VCaP (cell line): ENCODE data around the gene MFSD6L.

Source experiments
- H3K27ac ChIP-seq: fragments of 450-650 bp; 2 replicates; pipeline ENCODE4 v1.5.1; 2017
- TF ChIP-seq, protein P1 (sequence below): fragments of 450-650 bp; conservative IDR thresholded peaks from 2 replicates; pipeline ENCODE4 v1.5.1; 2017; ENCODE audit warnings: mild to moderate bottlenecking, moderate library complexity

The MFSD6L gene

DNA sequence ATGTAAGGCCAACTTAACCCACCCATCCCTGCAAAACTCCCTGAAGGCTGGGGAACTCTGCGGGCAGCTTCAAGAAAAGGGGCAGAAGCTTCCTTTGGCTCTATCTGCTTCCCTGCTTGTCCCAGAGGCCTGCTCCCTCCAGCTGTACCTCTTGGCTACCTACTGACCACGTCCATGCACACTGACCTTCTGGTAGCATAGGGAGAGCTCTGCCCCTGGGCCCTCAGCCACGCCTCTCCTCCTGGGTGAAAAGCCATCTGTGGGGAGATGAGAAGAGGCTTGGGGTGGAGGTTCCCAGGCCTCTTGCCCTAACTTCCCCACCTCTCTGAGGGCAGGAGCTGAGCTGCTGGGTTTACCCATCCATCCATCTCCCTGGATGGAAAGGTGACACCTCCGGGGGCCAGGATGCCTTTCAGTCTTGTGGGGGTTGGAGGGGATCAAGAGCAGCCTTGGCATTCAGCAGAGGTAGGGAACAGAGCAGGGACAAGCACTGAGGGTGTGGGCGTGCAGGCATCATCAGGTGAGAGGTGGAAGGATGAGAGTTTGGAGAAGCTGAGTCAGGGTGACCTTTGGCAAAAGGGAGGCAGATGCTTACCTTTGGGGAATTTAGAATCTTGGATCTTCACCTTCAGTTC is 23.4 kb upstream of the MFSD6L start:
- H3K27ac ChIP-seq: no peak overlapping the region
- TF ChIP-seq, protein P1, sequence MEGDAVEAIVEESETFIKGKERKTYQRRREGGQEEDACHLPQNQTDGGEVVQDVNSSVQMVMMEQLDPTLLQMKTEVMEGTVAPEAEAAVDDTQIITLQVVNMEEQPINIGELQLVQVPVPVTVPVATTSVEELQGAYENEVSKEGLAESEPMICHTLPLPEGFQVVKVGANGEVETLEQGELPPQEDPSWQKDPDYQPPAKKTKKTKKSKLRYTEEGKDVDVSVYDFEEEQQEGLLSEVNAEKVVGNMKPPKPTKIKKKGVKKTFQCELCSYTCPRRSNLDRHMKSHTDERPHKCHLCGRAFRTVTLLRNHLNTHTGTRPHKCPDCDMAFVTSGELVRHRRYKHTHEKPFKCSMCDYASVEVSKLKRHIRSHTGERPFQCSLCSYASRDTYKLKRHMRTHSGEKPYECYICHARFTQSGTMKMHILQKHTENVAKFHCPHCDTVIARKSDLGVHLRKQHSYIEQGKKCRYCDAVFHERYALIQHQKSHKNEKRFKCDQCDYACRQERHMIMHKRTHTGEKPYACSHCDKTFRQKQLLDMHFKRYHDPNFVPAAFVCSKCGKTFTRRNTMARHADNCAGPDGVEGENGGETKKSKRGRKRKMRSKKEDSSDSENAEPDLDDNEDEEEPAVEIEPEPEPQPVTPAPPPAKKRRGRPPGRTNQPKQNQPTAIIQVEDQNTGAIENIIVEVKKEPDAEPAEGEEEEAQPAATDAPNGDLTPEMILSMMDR: no peak

DNA sequence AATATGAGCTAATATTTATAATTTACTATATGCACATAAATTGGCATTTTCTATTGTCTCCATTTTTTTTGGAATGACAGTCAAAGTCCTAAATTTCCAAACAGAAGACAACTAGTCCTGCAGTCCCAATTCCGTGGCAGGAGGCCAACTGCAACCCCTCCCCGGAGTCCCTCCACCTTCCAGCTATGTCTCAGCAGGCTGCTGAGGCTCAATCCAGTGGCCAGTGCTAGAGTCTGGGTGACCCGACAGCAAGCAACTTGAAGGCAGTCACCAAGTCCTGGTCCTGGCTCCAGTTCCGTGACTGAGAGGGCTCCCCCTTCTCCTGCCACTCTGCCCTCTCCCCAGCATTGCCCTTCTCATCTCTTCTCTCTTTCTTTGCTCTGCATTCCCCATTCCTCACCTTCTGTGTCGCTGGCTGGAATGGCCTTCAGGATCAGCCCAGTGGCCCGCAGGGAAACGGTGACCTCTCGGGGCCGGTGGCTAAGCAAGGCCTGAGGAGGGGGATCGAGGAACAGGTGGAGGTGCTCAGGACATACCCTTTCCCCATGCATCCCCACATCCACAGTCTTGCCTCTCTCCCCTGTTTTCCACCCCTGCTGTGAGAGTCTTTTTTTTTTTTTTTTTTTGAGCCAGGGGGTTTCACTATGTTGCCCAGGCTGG is 22.4 kb upstream of the MFSD6L start:
- TF ChIP-seq, protein P1: no peak

DNA sequence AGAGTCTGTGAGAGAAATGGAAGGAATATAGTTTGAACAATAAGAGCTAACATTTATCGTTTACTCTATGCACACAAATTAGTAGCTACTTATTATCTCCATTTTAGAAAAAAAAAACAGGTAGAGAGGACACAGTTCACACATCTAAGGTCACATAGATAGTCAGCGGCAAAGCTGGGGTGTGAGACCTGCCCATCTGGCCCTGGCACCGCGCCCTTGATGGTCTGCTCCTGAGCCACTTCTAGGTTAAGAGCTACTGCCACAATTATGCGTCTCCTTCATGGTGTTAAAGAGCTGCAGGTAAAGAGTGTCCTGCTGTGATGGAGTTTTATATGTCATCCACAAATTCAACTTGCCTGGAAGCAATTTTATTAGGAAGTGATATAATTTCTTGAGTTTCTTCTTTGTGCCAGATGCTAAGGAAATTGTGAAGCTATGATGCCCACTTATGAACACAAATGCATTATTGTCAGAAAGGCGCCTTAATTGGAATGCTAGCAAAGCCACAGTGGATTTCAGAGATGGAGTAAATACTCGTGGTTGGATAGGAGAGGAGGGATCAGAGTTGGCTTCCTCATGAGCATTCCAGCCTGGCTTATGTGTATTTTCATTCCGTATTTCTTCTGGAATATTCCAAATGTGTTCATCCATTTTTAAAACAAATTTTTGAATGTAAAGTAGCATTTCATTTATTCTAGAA is 21.3 kb upstream of the MFSD6L start:
- H3K27ac ChIP-seq: no peak overlapping the region
- TF ChIP-seq, protein P1: no peak

More for the DNA sequence above, 22.4 kb upstream of the MFSD6L start:
- H3K27ac ChIP-seq: no peak overlapping the region

DNA sequence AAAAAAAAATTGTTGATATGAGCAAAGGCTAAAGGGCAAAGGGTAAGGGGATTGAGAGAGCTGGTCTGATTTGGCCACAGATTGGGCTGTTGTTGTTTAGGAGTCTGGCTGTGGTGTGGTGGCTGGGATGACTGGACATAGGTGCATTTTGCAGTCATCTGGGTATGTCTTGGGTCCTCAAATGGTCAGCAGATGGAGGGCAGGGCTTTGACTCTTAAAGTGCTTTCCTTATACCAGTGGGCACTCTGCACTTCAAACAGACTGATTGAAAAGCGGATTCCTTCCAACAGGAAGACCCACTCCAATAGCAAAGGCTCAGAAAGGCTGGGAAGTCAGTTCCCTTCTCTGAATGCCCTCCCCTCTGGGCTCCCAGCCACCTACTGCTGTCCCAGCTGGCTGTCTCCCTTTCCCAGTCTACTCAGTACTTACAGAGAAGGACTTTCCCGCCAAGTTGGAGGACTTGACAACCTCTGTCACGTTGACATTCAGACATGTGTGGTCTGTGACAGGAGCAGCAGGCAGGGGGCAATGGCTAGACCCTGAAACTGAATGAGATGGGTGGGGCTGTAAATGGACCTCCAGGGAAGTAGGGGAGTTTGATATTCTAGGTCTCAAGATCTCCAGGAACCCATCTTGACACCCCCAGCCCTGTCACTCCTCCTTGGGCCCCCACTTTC is 19.6 kb upstream of the MFSD6L start:
- TF ChIP-seq, protein P1: no peak
- no peak overlapping the region for H3K27ac ChIP-seq

DNA sequence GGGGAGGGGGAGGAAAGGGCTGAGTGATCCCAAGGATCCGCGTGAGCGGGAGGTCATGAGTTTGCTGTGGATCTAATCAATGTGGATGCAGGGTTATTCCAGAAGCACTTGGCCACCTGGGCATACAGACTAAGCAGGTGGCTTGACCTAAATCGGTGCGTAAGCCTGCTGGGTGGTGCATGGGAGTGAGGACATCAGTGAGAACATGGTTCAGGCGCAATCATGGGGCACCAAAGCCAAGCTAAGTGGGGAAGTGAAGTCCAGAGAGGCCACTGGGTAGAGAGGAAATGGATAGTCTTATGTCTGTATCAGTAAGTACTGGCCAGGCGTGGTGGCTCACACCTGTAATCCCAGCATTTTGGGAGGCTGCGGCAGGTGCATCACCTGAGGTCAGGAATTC is 18.9 kb upstream of the MFSD6L start:
- TF ChIP-seq, protein P1: no peak
- H3K27ac ChIP-seq: no peak overlapping the region

DNA sequence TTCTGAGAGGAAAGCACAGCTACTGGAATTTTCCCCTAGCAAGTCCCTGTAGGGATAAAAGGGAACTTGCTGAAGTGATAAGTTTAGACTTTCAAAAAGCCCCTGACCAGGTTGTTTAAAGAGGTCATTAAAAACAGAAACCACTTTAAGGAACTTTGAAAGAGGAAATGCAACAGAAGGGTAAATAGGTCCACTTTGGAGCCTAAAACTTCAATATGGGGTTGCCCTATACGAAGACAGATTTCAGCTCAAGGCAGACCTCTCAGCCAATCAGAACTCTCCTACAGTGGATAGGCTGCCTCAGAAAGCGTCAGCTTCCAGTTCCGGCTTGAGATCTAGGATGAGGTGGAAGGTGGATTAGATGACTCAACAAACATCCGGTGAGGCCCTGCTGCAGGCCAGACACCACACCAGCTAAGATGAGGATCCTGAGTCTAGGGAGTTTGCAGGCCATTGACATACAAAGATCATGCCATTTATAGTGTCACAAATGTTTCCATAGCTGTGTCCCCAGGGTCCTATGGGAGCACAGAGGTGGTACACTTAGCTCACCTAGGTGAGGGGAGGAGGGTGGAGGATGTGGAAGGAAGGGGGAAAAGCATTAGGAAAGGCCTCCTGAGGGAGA is 7.9 kb upstream of the MFSD6L start:
- H3K27ac ChIP-seq: no peak overlapping the region
- TF ChIP-seq, protein P1: no peak
